Lower leg skin (tissue), 4 donors: ENCODE data around the gene TRUB2. TPM values are rescaled to one million over a fixed set of nuclear protein-coding genes. Genes with fewer than 3 reads are reported as not detected.
A peak's percentile ranks its signal among the peaks of the same experiment; 100 is the strongest.
"Not testable (repeated sequence)": the region's sequence is repeated elsewhere in the genome, so short reads cannot be mapped to it uniquely, and the experiment has no call there.

Experiments
- DNase-seq, 2 donors: peaks; one replicate each; pipeline ENCODE4 v3.0.0-alpha.2; 2019; ENCODE audit warnings: low spot score in 2 of 2
- H3K4me3 ChIP-seq: fragments of 200-600 bp; sonication (generic); 2 replicates; pipeline ENCODE4 v1.5.1; 2017; ENCODE audit warnings: mild to moderate bottlenecking, low read depth; ENCODE audit not compliant: poor library complexity, severe bottlenecking
- POLR2A ChIP-seq, 2 donors: fragments of 450-650 bp; IDR thresholded peaks; one replicate each; pipeline ENCODE4 v1.6.1; 2016 to 2017; ENCODE audit warnings: antibody characterized with exemption in 2 of 2, mild to moderate bottlenecking in 1 of 2, moderate library complexity in 1 of 2
- WGBS, 2 donors: methylation state at CpG; one replicate each; pipeline ENCODE4 v1.1.5; 2018; 5-methylcytosine and 5-hydroxymethylcytosine counted together
- intact Hi-C: fragments of 100-400 bp; cut with DNase I; formaldehyde crosslinking; loops from one replicate; pipeline ENCODE4 v1.15.0; 2023; ENCODE audit warnings: low total_unique reads
- total RNA-seq, 4 donors: library from RNA; depleted of rRNA; stranded (reverse); fragments of >200 nt; gene quantifications; one replicate each; pipeline ENCODE4 v1.1.0, GENCODE V29; 2016
- TF ChIP-seq, protein P1 (sequence below), 3 donors: fragments of 450-650 bp; IDR thresholded peaks; one replicate each; pipeline ENCODE4 v1.5.1; 2016; ENCODE audit warnings: antibody characterized with exemption in 3 of 3, mild to moderate bottlenecking in 3 of 3, moderate library complexity in 2 of 3

The TRUB2 gene
- total RNA-seq, 4 donors from 2014 or later = 10.8 to 13.9 (median 11.5) TPM

DNA sequence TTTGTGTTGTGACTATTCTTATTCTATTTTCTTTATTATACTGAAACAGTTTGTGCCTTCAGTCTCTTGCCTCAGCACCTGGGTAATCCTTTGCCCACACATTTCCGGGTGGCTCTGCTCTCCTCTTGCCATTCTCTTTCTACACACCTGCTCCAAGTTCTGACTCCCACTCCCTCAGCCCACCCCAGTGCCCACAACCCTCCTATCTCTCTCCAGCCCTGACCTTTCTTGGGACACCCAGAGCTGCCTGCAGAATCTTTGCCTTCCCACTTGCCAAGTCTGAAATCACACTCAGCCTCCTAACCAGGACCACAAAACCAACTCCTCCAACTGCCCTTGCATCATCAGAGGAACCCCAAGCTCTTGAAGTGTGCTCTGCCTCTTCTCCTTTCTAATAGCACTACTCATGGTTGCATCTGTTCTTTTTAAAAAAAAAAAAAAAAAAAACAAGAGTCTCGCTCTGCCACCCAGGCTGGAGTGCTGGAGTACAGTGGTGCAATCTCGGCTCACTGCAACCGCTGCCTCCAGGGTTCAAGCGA is 42.1 kb downstream of the TRUB2 start:
- H3K4me3 ChIP-seq = no peak overlapping the region
- DNase-seq = no peak
- no peak for TF ChIP-seq POLR2A (IDR thresholded peaks at IDR 0.05)
- TF ChIP-seq, protein P1, sequence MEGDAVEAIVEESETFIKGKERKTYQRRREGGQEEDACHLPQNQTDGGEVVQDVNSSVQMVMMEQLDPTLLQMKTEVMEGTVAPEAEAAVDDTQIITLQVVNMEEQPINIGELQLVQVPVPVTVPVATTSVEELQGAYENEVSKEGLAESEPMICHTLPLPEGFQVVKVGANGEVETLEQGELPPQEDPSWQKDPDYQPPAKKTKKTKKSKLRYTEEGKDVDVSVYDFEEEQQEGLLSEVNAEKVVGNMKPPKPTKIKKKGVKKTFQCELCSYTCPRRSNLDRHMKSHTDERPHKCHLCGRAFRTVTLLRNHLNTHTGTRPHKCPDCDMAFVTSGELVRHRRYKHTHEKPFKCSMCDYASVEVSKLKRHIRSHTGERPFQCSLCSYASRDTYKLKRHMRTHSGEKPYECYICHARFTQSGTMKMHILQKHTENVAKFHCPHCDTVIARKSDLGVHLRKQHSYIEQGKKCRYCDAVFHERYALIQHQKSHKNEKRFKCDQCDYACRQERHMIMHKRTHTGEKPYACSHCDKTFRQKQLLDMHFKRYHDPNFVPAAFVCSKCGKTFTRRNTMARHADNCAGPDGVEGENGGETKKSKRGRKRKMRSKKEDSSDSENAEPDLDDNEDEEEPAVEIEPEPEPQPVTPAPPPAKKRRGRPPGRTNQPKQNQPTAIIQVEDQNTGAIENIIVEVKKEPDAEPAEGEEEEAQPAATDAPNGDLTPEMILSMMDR (IDR thresholded peaks at IDR 0.05) = no peak
- intact Hi-C loops = no loop called here
- WGBS, 2 donors = 92 to 93% methylated on average over 5 of the region's 5 CpGs

DNA sequence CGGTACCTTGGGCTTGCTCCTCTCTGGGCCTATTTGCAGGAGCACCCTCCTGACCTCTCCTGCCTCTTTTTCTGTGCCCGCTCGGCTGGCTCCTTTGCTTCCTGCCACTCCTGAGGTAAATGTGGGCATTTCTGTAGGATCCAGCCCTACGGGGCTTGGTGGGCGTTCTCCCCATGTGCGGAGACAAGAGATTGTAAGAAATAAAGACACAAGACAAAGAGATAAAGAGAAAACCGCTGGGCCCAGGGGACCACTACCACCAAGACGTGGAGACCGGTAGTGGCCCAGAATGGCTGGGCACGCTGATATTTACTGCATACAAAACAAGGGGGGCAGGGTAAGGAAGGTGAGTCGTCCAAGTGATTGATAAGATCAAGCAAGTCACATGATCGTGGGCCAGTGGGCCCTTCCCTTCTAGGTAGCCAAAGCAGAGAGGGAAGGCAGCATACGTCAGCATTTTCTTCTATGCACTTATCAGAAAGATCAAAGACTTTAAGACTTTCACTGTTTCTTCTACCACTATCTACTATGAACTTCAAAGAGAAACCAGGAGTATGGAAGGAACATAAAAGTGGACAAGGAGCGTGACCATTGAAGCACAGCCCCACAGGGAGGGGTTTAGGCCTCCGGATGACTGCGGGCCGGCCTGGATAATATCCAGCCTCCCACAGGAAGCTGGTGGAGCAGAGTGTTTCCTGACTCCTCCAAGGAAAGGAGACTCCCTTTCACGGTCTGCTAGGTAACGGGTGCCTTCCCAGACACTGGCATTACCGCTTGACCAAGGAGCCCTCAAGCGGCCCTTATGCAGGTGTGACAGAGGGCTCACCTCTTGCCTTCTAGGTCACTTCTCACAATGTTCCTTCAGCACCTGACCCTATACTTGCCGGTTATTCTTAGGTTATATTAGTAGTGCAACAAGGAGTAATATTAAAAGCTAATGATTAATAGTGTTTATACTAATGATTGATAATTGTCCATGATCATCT is 42.9 kb downstream of the TRUB2 start:
- intact Hi-C loops, DNase-seq, H3K4me3 ChIP-seq: not testable (repeated sequence)
- 73 to 80% methylated on average over 22 of the region's 22 CpGs for WGBS, 2 donors

DNA sequence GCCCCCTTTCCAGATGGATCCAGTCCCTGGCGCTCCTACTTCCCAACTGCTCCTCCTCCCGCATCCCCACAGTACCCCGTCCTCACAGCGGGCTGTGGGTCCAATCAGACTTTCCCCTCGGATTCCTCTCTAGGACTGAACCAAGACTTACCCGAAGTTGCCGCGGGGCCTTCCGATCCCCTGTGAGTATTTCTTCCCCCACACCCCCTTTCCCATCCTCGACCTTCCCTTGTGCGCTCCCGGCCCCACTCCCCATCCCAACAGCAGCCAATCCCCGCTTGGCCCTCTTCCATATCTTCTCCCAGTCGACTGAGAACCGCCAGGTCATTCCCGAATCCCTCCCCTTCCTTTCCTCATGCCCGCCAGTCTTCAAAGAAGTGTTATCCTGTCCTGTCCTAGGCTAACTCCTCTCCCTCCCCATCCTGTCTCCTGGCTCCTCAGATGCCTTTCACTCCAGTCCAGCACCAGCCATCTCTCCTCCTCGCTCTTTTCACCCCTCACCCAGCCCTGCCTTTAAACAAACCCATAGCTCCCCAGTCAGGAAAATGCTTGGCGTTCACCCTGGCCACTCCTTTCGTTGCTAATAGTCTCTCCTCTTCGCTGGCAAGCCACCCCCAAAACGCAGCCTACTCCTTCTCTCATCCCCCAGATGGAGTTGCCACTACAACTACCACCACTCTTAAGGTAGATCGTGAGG is 45.5 kb downstream of the TRUB2 start:
- peak overlapping the region; percentile 52 for H3K4me3 ChIP-seq
- no peak for DNase-seq
- intact Hi-C loops = no loop called here
- WGBS, 2 donors = 7% methylated on average over 23 of the region's 23 CpGs
- TF ChIP-seq, protein P1 (IDR thresholded peaks at IDR 0.05) = no peak
- TF ChIP-seq POLR2A (IDR thresholded peaks at IDR 0.05) = no peak

DNA sequence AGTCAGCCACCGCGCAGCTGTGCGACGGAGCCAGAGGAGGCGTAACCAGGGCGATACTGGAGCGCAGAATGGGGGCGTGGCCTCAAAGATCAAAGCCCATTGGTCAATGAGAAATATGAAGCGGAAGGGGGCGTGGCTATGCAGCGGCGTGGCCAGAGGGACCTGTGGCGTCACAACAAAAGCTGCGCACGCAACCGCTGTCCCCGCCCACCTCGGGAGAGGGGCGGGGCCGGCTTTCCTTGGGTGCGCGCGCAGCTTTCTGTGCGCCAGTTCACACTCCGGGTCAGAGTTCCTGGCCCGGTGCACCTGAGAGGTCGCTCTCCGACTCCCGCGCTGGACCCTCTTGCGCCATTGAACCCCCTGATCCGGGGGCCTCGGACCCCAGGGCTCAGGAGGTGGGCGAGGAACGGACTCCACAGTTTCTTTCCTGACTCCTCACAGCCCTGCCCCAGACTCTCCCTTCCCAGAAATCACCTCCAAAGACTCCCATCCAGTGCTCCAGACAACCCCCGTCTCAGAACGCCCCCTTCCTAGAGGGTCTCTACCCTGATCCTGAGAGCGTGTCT is 46.2 kb downstream of the TRUB2 start, which contains the start of gene SWI5:
Gene SWI5, plus strand, starts transcription at position 269 of the 566 bp plus-strand sequence.
- 0% methylated on average over 26 to 37 of the region's 38 CpGs for WGBS, 2 donors

DNA sequence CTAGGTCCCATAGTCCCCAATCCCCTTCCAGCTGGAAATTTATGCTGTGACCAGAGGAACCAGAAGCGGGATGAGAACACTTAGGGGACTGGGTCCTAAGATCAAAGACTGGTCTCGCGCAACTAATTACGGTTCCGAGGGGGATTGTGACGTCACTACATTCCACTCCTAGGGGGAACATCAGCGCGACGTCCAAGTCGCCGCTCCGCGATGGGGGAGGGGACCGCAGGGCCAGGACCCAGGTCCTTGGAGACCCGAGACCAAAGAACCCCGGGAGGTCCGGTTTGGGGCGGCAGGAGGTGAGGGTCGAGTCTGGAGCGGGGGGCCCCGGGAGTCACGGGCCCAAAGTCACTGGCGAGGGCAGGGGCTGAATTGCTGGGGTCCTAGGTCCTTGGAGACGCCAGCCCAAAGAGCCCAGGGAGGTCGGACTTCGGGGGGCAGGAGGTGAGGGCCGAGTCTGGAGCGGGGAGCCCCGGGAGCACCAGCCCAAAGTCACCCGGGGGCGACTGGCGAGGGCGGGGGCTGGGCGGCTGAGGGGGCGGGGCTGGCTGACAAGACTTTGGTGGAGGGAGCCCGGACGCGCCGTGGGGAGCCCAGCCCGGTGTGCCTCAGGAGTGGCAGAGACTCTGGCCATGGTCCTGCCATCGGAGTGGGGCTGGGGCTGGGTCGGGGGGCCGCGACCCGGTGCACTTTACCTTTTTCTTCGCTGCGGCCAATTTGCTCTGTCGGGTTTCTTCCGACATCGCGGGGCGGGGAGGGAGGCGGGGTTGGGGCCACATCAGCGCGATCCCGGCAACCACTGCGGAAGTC is 46.8 kb downstream of the TRUB2 start, which contains the start of gene GOLGA2:
Gene GOLGA2, minus strand, starts transcription at position 810 of the 810 bp plus-strand sequence. Its CDS starts 31 bp downstream, at position 779.
- H3K4me3 ChIP-seq = peak within 1 kb of the TSS; percentile 88
- DNase-seq = peak in 1 of 2 donors; percentile 89
- WGBS, 2 donors = 0 to 2% methylated on average over 25 to 43 of the region's 57 CpGs
- intact Hi-C loops = no loop called here
- TF ChIP-seq POLR2A (IDR thresholded peaks at IDR 0.05) = no peak
- TF ChIP-seq, protein P1 (IDR thresholded peaks at IDR 0.05) = no peak

More for the DNA sequence above, 46.2 kb downstream of the TRUB2 start, which contains the start of gene SWI5:
- peak in 1 of 2 donors; percentile 92 for TF ChIP-seq POLR2A (IDR thresholded peaks at IDR 0.05)
- TF ChIP-seq, protein P1 (IDR thresholded peaks at IDR 0.05) = no peak
- peak within 1 kb of the TSS; percentile 88 for H3K4me3 ChIP-seq
- DNase-seq = peak; percentile 100
- intact Hi-C loops = no loop called here
